ENCODE results near the gene MAT2B.
A peak's percentile ranks its signal among the peaks of the same experiment; 100 is the strongest.

The MAT2B gene

GRCh38 chr5:163548649-163549048 is 43.2 kb downstream of the MAT2B start:
- no peak for DNase-seq (ENCODE audit: low read depth in 1 of 2, low spot score in 1 of 2)

DNA sequence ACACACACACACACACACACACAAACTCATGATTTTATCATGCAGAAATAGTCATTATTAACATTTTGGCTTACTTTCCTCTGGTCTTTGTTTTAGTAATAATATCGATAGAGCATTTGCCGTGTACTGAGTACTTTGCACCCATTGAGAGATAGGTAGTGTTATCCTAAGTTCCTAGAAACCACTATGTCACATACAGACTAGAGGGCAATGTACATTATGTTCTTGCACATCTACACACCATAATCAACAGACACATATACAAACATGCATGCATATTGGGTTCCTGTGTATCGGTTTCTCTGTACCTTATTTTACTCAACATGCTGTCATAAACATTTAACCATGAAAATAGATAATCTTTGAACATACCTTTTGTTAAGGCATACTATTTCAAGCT is 45.7 kb downstream of the MAT2B start:
- no peak for DNase-seq (ENCODE audit: low read depth in 1 of 2, low spot score in 1 of 2)

- no peak for DNase-seq (ENCODE audit: low read depth in 1 of 2, low spot score in 1 of 2)
Observed at GRCh38 chr5:163552536-163552935, 47.1 kb downstream of the MAT2B start.

GRCh38 chr5:163561339-163561738 is 55.9 kb downstream of the MAT2B start:
- DNase-seq (ENCODE audit: low read depth in 1 of 2, low spot score in 1 of 2): no peak

GRCh38 chr5:163562071-163562470 is 56.7 kb downstream of the MAT2B start:
- no peak for DNase-seq (ENCODE audit: low read depth in 1 of 2, low spot score in 1 of 2)

DNA sequence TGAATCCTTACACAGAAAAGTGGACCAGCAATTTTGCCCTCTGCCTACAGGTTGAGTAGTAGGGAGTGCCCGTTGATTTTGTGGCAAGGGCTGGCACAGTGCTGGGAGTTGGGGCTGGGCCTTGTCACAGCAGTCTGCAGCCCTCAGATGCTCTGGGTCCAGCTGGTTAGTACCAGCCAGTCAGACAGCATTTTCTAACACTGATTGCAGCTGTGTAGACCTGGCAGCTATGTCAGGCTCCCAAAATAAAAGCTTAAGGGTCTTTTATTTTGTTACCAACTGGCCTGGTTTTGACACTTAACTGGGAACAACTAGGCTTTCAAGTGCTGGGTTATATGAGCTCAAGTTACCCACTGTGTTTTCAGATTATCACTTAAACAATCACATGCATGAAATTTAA is 57.7 kb downstream of the MAT2B start:
- no peak for DNase-seq (ENCODE audit: low read depth in 1 of 2, low spot score in 1 of 2)

DNA sequence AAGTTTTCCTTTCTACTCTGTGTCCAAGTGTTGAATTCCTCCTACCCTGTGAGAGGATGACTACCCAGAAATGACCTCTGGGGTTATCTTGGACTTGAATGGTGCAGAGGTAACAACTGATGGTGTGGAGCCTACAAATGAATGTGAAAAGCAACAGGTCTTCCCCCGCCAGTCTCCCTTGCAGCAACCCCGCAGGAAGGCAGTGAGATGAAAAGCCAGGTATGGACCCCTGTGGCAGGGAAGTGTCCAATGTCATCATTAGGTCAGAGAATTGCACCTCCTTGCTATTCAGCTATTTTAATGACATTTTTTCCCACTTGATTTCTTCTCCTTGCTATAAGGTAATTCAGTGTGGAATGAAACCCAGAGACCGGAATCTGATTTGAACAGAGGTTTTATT is 58.5 kb downstream of the MAT2B start:
- DNase-seq (ENCODE audit: low read depth in 1 of 2, low spot score in 1 of 2): no peak

GRCh38 chr5:163564321-163564938 is 59.0 kb downstream of the MAT2B start:
- peak; percentile 8 to 30 for DNase-seq (ENCODE audit: low read depth in 1 of 2, low spot score in 1 of 2)

GRCh38 chr5:163565492-163565891 is 60.1 kb downstream of the MAT2B start:
- no peak for DNase-seq (ENCODE audit: low read depth in 1 of 2, low spot score in 1 of 2)

DNA sequence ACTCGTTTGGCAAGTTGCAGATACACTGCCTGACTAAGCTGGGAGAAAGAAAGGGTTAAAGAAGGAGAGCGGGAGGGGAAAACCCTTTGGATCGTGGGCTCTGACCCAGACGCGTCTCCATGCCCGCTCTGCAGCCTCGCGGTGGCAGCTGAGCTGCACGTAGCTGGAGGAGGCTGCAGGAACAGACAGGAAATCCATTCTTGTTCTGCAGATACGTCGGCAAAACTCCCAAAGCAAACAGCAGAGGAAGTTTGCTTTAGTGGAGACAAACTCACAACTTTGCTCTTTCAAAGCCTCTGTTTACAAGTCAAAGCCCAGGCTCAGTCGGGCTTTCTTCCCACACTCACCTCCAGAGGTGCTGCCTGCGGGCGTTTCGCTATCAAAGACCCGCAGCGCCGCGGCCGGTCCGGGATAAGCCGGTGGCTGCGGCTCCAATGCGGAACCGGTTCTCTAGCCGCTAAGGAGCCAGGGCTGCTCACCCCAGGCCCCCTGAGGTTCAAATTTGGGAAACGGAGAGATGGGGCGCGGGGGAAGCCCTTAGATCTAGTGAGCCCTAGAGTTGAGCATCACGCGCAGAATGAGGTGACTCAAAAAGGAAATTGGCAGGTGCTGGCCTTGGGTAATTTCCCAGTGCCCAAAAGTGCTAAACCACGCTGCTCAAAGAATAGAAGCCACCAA is 60.7 kb downstream of the MAT2B start:
- DNase-seq (ENCODE audit: low read depth in 1 of 2, low spot score in 1 of 2): no peak

DNA sequence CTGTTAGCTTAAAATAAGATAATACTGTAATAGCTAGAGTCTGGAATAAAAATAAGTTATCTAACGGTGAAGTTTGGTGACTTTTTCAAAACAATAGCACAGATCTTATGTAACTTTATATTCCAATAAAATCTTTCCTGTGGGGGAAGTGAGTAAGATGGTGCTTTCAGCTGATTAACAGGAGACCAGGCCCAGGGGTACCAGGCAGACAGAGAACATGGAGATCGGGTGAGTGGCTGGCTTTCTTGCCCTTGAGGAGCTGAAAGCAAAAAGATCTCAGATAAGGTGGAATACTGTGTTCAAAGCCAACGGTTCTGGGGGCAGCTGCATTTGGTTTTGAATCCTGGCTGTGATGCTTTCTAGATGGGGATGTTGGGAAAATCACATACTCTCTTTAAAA is 61.3 kb downstream of the MAT2B start:
- no peak for DNase-seq (ENCODE audit: low read depth in 1 of 2, low spot score in 1 of 2)

DNA sequence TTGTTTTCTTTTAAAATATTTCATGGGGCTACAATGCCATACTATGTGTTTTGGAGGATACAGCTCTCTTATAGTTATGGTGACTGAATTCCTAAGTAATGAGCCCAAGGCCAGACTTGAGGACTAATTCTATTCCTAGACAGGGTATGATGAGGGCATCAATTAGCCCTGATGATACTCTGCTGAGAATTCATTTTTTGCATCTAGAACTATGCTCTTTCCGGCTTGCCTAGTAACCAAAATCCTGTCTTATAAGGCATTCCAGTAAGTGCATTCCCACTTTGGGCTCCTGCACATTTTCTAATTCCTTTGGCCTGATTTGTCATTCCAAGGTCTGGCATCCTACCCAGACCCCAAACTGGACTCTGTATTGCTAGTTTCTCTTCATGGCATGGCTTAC is 62.4 kb downstream of the MAT2B start:
- DNase-seq (ENCODE audit: low read depth in 1 of 2, low spot score in 1 of 2): no peak
